ENCODE results near the gene C3. TPM values are rescaled to one million over a fixed set of nuclear protein-coding genes. Genes with fewer than 3 reads are reported as not detected.

Gene C3
- total and polyA plus RNA-seq, 2 of the 13 experiments (the other 11 are each of a cell fraction or from before 2014, with no cell fraction given): 1,455 to 6,272 TPM

- TF ChIP-seq ZBTB37 (CRISPR knock-in tag; IDR thresholded peaks at IDR 0.05): no peak
- no peak for TF ChIP-seq PRPF4 (IDR thresholded peaks at IDR 0.05; ENCODE audit: low read depth, low read length, poor library complexity, severe bottlenecking)
- peak; percentile 45; the same call in 1 of the 2 replicates for TF ChIP-seq GMEB1 (CRISPR knock-in tag; IDR thresholded peaks at IDR 0.05; ENCODE audit: borderline replicate concordance)
- 0 out of 2 replicates have a peak, but pooled peaks have one; percentile 13 for TF ChIP-seq ZNF598 (CRISPR knock-in tag; IDR thresholded peaks at IDR 0.05; ENCODE audit: borderline replicate concordance)
- peak; percentile 85 for TF ChIP-seq ZNF350 (CRISPR knock-in tag; IDR thresholded peaks at IDR 0.05; ENCODE audit: borderline replicate concordance, low read depth)
- TF ChIP-seq MTF2 (CRISPR knock-in tag; IDR thresholded peaks at IDR 0.05; ENCODE audit: borderline replicate concordance): no peak
- TF ChIP-seq FOXA3 (CRISPR knock-in tag; IDR thresholded peaks at IDR 0.05): peak; percentile 82
- TF ChIP-seq SP2 (CRISPR knock-in tag; IDR thresholded peaks at IDR 0.05): peak; percentile 67
- TF ChIP-seq AKNA (CRISPR knock-in tag; IDR thresholded peaks at IDR 0.05; ENCODE audit: borderline replicate concordance): 0 out of 2 replicates have a peak, but pooled peaks have one; percentile 22
- peak; percentile 50 for TF ChIP-seq RXRB (CRISPR knock-in tag; IDR thresholded peaks at IDR 0.05; ENCODE audit: borderline replicate concordance)
- TF ChIP-seq SIN3A (IDR thresholded peaks at IDR 0.05; ENCODE audit: borderline replicate concordance, low read depth, low read length): 0 out of 2 replicates have a peak, but pooled peaks have one; percentile 47
- 0 out of 2 replicates have a peak, but pooled peaks have one; percentile 24 for TF ChIP-seq HNF1A (IDR thresholded peaks at IDR 0.05; ENCODE audit: low read depth)
- TF ChIP-seq HNF1A (CRISPR knock-in tag; IDR thresholded peaks at IDR 0.05; ENCODE audit: borderline replicate concordance): no peak
- TF ChIP-seq FOXK1 (CRISPR knock-in tag; IDR thresholded peaks at IDR 0.05; ENCODE audit: borderline replicate concordance, low read depth): peak; percentile 59; the same call in 1 of the 2 replicates
- 0 out of 2 replicates have a peak, but pooled peaks have one; percentile 32 for TF ChIP-seq TGIF2 (CRISPR knock-in tag; IDR thresholded peaks at IDR 0.05)
These were observed 17.7 kb upstream of the C3 start (continued) for GRCh38 chr19:6737873-6738786.
